A673 (cell line): ENCODE data around the gene AOPEP. TPM values are rescaled to one million over a fixed set of nuclear protein-coding genes. Genes with fewer than 3 reads are reported as not detected.

Experiments
- BruUV-seq: library from RNA; stranded (reverse); fragments of 400-500 nt; replicated peaks from 2 replicates; lab custom pipeline; 2021; lab: Mats Ljungman, UMichigan
- CTCF ChIA-PET: fragments of 300-600 bp; sonication (Branson Sonifier 250); formaldehyde crosslinking; loops from one replicate; lab custom pipeline; 2022; ENCODE audit warnings: antibody characterized with exemption; lab: Charles Lee
- POLR2A ChIA-PET: fragments of 300-600 bp; sonication (Branson Sonifier 250); formaldehyde crosslinking; loops from one replicate; lab custom pipeline; 2022; ENCODE audit warnings: antibody characterized with exemption; ENCODE audit not compliant: low non-redundant PET; lab: Charles Lee
- DNase-seq: peaks from one replicate; pipeline ENCODE4 v3.0.0-alpha.2; 2015; ENCODE audit warnings: low spot score
- H3K27ac ChIP-seq: fragments of 200-600 bp; sonication (generic); 2 replicates; pipeline ENCODE4 v1.5.1; 2016; ENCODE audit warnings: mixed run types, low read depth, mild to moderate bottlenecking, mixed read lengths, antibody characterized with exemption, low read length; ENCODE audit not compliant: poor library complexity, severe bottlenecking
- H3K27me3 ChIP-seq: fragments of 200-600 bp; sonication (generic); replicated peaks from 2 replicates; pipeline ENCODE4 v1.6.1; 2017; ENCODE audit warnings: mixed run types, low read depth, mild to moderate bottlenecking, mixed read lengths, antibody characterized with exemption, low read length; ENCODE audit not compliant: insufficient read depth, poor library complexity
- H3K36me3 ChIP-seq: fragments of 200-600 bp; sonication (generic); 2 replicates; pipeline ENCODE4 v1.6.1; 2016; ENCODE audit warnings: mixed run types, mild to moderate bottlenecking, mixed read lengths, antibody characterized with exemption, low read length; ENCODE audit not compliant: insufficient read depth, poor library complexity, severe bottlenecking
- H3K4me1 ChIP-seq: fragments of 200-600 bp; sonication (generic); 2 replicates; pipeline ENCODE4 v1.6.1; 2017; ENCODE audit warnings: mixed run types, mild to moderate bottlenecking, mixed read lengths, antibody characterized with exemption, low read length; ENCODE audit not compliant: insufficient read depth, poor library complexity, severe bottlenecking
- H3K4me3 ChIP-seq: fragments of 200-600 bp; sonication (generic); 2 replicates; pipeline ENCODE4 v1.5.1; 2016; ENCODE audit warnings: low read depth, mixed run types, mild to moderate bottlenecking, mixed read lengths, low read length; ENCODE audit not compliant: poor library complexity, severe bottlenecking
- H3K9me3 ChIP-seq: fragments of 200-600 bp; sonication (generic); 2 replicates; pipeline ENCODE4 v1.6.1; 2016; ENCODE audit warnings: mixed run types, low read depth, mild to moderate bottlenecking, mixed read lengths, antibody characterized with exemption, low read length; ENCODE audit not compliant: poor library complexity, severe bottlenecking
- EZH2 ChIP-seq: fragments of 200-600 bp; sonication (generic); IDR thresholded peaks from 2 replicates; pipeline ENCODE4 v1.6.1; 2017; ENCODE audit warnings: borderline replicate concordance, low read depth, mild to moderate bottlenecking, mixed read lengths, antibody characterized with exemption, low read length; ENCODE audit not compliant: poor library complexity, severe bottlenecking
- intact Hi-C: fragments of 100-400 bp; cut with micrococcal nuclease; formaldehyde crosslinking; loops from one replicate; pipeline ENCODE4 v1.10.0; 2022; ENCODE audit not compliant: unreplicated experiment
- total RNA-seq: library from RNA; stranded (reverse); gene quantifications from 2 replicates; pipeline ENCODE4 v1.2.3, GENCODE V29; 2021
- TF ChIP-seq, protein P1 (sequence below): fragments of 300-800, 200-600 bp; sonication (generic); conservative IDR thresholded peaks from 2 replicates; pipeline ENCODE4 v1.5.1; 2017; ENCODE audit warnings: low read depth, mild to moderate bottlenecking, antibody characterized with exemption, low read length, moderate library complexity, mixed read lengths

The AOPEP gene
- total RNA-seq, 1 experiment from 2014 or later: 17.5 TPM

DNA sequence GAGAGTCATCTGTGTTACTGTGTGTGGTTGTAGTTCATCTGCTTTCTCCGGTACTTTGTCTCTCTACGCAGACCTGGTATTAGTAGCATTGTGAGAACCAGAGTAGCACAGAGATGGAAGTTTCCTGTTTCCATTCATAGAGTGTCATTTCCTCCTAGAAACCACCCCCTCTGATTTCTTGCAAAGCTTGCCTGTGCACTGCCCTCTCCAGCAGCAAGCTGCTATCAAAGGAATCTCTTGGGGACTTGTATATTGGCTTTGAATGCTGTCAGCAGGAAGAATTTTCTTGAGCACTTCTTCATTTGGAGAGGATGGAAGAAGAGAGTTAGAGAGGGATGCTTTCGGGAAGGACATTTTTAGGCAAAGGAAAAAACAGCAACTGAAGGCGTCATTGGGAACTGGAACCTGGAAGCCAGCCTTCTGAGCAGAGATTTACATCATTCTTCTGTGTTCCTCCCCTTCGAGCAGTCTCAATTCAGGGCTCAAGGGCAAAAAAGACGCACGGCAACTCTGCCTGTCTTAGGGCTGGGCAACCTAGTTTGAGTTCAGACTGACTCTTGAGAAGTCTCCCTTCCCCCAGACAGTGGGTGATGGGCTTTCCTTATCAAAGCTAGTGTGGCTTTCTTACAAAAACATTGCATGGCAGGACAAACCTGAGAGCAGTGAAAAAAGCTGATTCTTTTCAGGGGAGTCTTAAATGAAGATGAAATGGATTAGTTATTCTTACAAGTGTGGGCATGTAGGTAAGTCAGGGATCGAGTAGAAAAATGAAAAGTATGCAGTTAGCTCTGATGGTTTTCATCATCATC, 226.3 kb downstream of the AOPEP start:
- CTCF ChIA-PET: no interaction called here
- POLR2A ChIA-PET: no interaction called here
- no TSS peak for BruUV-seq

DNA sequence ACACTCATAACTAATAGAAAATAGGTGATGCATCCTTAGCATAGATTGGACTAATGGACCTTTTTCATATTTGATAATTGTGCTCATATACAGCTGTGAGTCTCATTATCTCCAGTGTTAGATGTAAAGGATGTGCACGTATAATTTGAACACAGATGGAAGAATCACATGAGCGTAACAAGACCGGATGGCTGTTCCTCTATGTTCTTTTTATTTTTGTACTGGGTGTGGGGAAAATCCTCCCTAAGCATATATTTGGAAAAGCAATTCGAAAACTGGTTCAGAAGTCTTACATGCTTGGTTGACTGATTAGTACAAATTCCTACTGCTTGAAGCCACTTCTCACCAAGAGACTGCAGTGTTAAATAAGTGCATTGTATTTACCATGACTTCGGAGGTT, 230.2 kb downstream of the AOPEP start:
- ChIA-PET POLR2A (no interaction called here), CTCF (no interaction called here)
- Histone ChIP-seq H3K4me3 (no peak overlapping the region), H3K9me3 (no peaks in the 10 kb centered on the region), H3K27me3 (no peaks in the 10 kb centered on the region), H3K36me3 (no peaks in the 10 kb centered on the region), H3K4me1 (no peaks in the 10 kb centered on the region), H3K27ac (no peak overlapping the region)
- BruUV-seq: no TSS peak
- intact Hi-C loops: no loop called here
- no peak for DNase-seq
- TF ChIP-seq, protein P1, sequence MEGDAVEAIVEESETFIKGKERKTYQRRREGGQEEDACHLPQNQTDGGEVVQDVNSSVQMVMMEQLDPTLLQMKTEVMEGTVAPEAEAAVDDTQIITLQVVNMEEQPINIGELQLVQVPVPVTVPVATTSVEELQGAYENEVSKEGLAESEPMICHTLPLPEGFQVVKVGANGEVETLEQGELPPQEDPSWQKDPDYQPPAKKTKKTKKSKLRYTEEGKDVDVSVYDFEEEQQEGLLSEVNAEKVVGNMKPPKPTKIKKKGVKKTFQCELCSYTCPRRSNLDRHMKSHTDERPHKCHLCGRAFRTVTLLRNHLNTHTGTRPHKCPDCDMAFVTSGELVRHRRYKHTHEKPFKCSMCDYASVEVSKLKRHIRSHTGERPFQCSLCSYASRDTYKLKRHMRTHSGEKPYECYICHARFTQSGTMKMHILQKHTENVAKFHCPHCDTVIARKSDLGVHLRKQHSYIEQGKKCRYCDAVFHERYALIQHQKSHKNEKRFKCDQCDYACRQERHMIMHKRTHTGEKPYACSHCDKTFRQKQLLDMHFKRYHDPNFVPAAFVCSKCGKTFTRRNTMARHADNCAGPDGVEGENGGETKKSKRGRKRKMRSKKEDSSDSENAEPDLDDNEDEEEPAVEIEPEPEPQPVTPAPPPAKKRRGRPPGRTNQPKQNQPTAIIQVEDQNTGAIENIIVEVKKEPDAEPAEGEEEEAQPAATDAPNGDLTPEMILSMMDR: no peak
- no peak for TF ChIP-seq EZH2

More for the DNA sequence above, 226.3 kb downstream of the AOPEP start:
- no peaks in the 10 kb centered on the region for H3K27me3 ChIP-seq
- no peaks in the 10 kb centered on the region for H3K9me3 ChIP-seq
- intact Hi-C loops: no loop called here
- H3K4me3 ChIP-seq: no peak overlapping the region
- peaks cover 5% of the 10 kb centered on the region for H3K4me1 ChIP-seq
- no peak overlapping the region for H3K27ac ChIP-seq
- DNase-seq: no peak
- no peaks in the 10 kb centered on the region for H3K36me3 ChIP-seq
- TF ChIP-seq, protein P1: no peak
- TF ChIP-seq EZH2: no peak

DNA sequence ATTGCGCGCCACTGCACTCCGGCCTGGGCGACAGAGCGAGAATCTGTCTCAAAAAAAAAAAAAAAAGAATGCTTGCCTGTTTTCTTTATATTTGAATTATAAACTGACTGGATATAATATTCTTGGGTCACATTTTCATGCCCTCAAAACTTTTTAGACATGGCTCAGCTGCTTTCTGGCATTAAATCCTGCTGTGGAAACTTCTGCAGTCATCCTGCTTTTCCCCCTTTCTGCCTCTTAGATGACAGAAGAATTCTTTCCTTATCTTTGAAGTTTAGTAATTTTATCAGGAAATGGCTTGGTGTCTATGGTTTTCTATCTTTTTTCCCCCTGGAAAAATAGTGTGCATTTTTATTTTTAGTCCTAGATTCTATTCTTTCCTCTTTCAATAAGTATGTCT, 234.5 kb downstream of the AOPEP start:
- H3K4me3 ChIP-seq: no peak overlapping the region
- no peaks in the 10 kb centered on the region for H3K36me3 ChIP-seq
- intact Hi-C loops: no loop called here
- BruUV-seq: no TSS peak
- no peaks in the 10 kb centered on the region for H3K27me3 ChIP-seq
- DNase-seq: no peak
- POLR2A ChIA-PET: no interaction called here
- CTCF ChIA-PET: no interaction called here
- no peaks in the 10 kb centered on the region for H3K9me3 ChIP-seq
- H3K27ac ChIP-seq: no peak overlapping the region
- H3K4me1 ChIP-seq: no peaks in the 10 kb centered on the region
- no peak for TF ChIP-seq EZH2
- TF ChIP-seq, protein P1: no peak
